ENCODE measurements around the gene TSPAN31. TPM values are rescaled to one million over a fixed set of nuclear protein-coding genes. Genes with fewer than 3 reads are reported as not detected.
A peak's percentile ranks its signal among the peaks of the same experiment; 100 is the strongest.

The TSPAN31 gene
- total RNA-seq, 2 donors from 2014 or later, result 21.7 to 27.8 TPM

DNA sequence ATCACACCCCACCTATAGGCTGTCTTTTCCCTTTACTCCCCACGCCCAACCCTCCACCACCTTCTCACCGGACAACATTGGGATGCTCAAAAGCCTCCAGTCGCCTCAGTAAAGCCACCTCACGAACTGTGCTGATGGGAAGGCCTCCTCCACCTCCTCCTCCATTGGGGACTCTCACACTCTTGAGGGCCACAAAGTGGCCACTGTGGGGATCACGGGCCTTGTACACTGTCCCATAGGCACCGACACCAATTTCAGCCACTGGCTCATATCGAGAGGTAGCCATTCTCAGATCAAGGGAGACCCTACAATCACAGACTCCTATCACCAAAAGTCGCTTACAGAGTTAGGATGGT, 6.6 kb downstream of the TSPAN31 start:
- Histone ChIP-seq H3K4me1 (ENCODE audit: control insufficient read depth, insufficient read depth, low read length) (peaks cover 5% of the 10 kb centered on the region), H3K9me3 (ENCODE audit: control insufficient read depth, low read length) (no peaks in the 10 kb centered on the region), H3K27me3 (ENCODE audit: control insufficient read depth, insufficient read depth, low read length, poor library complexity, severe bottlenecking) (peaks cover 20% of the 10 kb centered on the region), H3K36me3 (ENCODE audit: control insufficient read depth, insufficient read depth, low read length) (peaks cover 46% of the 10 kb centered on the region), H3K4me3 (ENCODE audit: low read length) (peak overlapping the region; percentile 98), H3K9ac (ENCODE audit: extremely low read depth, low read length, poor library complexity, severe bottlenecking) (peak overlapping the region; percentile 97), H3K27ac (ENCODE audit: low read depth, low read length) (no peak overlapping the region)
- Mint-ChIP-seq H3K27me3 (ENCODE audit: insufficient read depth) (peaks cover 26% of the 10 kb centered on the region), H3K27ac (peak overlapping the region; percentile 98), H3K4me1 (peaks cover 34% of the 10 kb centered on the region), H3K9me3 (no peaks in the 10 kb centered on the region), H3K36me3 (ENCODE audit: low read depth) (peaks cover 46% of the 10 kb centered on the region), H3K4me3 (peak overlapping the region; percentile 96)
- TF ChIP-seq, protein P1, sequence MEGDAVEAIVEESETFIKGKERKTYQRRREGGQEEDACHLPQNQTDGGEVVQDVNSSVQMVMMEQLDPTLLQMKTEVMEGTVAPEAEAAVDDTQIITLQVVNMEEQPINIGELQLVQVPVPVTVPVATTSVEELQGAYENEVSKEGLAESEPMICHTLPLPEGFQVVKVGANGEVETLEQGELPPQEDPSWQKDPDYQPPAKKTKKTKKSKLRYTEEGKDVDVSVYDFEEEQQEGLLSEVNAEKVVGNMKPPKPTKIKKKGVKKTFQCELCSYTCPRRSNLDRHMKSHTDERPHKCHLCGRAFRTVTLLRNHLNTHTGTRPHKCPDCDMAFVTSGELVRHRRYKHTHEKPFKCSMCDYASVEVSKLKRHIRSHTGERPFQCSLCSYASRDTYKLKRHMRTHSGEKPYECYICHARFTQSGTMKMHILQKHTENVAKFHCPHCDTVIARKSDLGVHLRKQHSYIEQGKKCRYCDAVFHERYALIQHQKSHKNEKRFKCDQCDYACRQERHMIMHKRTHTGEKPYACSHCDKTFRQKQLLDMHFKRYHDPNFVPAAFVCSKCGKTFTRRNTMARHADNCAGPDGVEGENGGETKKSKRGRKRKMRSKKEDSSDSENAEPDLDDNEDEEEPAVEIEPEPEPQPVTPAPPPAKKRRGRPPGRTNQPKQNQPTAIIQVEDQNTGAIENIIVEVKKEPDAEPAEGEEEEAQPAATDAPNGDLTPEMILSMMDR (conservative IDR thresholded peaks at IDR 0.05), result no peak
- DNase-seq, result no peak
- 13 to 20% methylated on average over 4 to 8 of the region's 8 CpGs for WGBS, 2 experiments (ENCODE audit: insufficient coverage in 1 of 2, insufficient read length in 1 of 2)

DNA sequence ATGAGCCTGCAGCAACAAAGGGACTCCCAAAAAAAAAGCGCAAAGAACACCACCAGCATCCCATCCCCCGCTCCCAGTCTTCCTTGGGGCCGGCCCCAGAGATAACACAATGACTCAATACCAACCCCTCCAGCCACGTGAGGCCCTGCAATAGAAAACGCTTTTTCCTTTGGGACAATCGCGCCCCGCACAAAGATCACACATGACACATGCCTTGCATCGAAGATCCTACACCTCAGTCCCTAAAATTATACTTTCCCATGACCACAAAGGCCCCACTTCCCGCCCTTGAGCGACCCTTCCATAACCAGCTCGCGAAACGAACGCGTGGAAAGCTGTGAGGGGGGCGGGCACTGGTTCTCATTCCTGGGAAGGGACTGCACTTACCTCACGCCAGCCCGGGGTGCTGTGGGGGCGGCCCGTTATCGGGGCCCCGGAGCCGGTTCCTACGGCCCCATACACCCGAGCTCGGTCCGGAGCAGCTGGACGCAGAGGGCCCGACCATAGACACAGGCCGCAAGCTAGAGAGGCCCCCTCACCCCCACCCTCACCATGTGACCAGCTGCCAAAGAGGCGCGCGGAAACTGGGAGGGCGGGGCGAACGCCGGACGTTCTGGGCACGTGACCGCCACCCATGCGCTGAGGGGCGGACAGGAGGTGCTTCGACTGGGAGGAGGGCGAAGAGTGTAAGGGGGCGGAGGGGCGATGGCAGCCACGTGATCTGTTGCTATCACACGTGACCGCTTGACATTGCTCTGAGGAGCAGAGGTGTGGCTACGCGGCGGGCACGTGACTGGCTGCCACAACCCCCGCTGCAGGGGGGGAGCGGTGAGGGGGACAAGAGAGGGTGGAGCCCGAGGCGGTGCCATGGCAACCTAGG, 7.2 kb downstream of the TSPAN31 start, which contains the start of gene CDK4:
TSS of gene CDK4 (minus strand) at position 523 of the 880 bp plus-strand sequence. CDS start 593 bp downstream, outside the sequence.
- Mint-ChIP-seq H3K9me3 (no peaks in the 10 kb centered on the region), H3K36me3 (ENCODE audit: low read depth) (peaks cover 42% of the 10 kb centered on the region)
- WGBS, 2 experiments (ENCODE audit: insufficient coverage in 1 of 2, insufficient read length in 1 of 2), result 0% methylated on average over 18 to 58 of the region's 58 CpGs

DNA sequence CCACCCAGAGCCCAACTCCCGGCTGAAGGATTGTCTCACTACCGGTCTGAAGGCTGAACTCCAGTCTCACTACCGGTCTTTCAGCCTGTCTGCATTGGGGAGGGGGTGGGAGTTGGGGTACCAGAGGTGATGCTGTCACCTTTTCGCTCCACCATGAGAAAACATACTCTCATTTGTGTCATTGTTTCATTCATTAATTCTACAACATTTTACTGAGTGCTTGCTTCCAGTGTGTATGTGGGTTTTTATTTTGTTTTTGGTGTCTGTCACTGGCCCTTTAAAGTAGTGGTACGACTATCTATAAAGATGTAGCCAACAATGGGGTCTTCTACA, 7.8 kb downstream of the TSPAN31 start:
- 1 to 17% methylated on average over 1 to 4 of the region's 5 CpGs for WGBS, 2 experiments (ENCODE audit: insufficient coverage in 1 of 2, insufficient read length in 1 of 2)
- H3K36me3 Mint-ChIP-seq (ENCODE audit: low read depth), result peaks cover 39% of the 10 kb centered on the region
- no peak overlapping the region for H3K27ac ChIP-seq (ENCODE audit: low read depth, low read length)

More for the DNA sequence above, 7.2 kb downstream of the TSPAN31 start, which contains the start of gene CDK4:
- peaks cover 5% of the 10 kb centered on the region for H3K4me1 ChIP-seq (ENCODE audit: control insufficient read depth, insufficient read depth, low read length)
- peak within 1 kb of the TSS; percentile 97 for H3K9ac ChIP-seq (ENCODE audit: extremely low read depth, low read length, poor library complexity, severe bottlenecking)
- peaks cover 27% of the 10 kb centered on the region for H3K27me3 ChIP-seq (ENCODE audit: control insufficient read depth, insufficient read depth, low read length, poor library complexity, severe bottlenecking)
- H3K27ac ChIP-seq (ENCODE audit: low read depth, low read length), result peak within 1 kb of the TSS; percentile 86
- H3K4me1 Mint-ChIP-seq, result peaks cover 37% of the 10 kb centered on the region
- H3K27me3 Mint-ChIP-seq (ENCODE audit: insufficient read depth), result peaks cover 32% of the 10 kb centered on the region
- DNase-seq, result peak; percentile 100
- H3K27ac Mint-ChIP-seq, result peak within 1 kb of the TSS; percentile 98
- H3K4me3 ChIP-seq (ENCODE audit: low read length), result peak within 1 kb of the TSS; percentile 98
- peak within 1 kb of the TSS; percentile 96 for H3K4me3 Mint-ChIP-seq
- H3K9me3 ChIP-seq (ENCODE audit: control insufficient read depth, low read length), result no peaks in the 10 kb centered on the region
- H3K36me3 ChIP-seq (ENCODE audit: control insufficient read depth, insufficient read depth, low read length), result peaks cover 40% of the 10 kb centered on the region
- TF ChIP-seq, protein P1 (conservative IDR thresholded peaks at IDR 0.05), result no peak

More for the DNA sequence above, 7.8 kb downstream of the TSPAN31 start:
- Histone ChIP-seq H3K9ac (ENCODE audit: extremely low read depth, low read length, poor library complexity, severe bottlenecking) (no peak overlapping the region), H3K4me1 (ENCODE audit: control insufficient read depth, insufficient read depth, low read length) (peaks cover 5% of the 10 kb centered on the region), H3K9me3 (ENCODE audit: control insufficient read depth, low read length) (no peaks in the 10 kb centered on the region), H3K4me3 (ENCODE audit: low read length) (peak overlapping the region; percentile 76), H3K36me3 (ENCODE audit: control insufficient read depth, insufficient read depth, low read length) (peaks cover 37% of the 10 kb centered on the region), H3K27me3 (ENCODE audit: control insufficient read depth, insufficient read depth, low read length, poor library complexity, severe bottlenecking) (peaks cover 33% of the 10 kb centered on the region)
- H3K4me1 Mint-ChIP-seq, result peaks cover 37% of the 10 kb centered on the region
- TF ChIP-seq, protein P1 (conservative IDR thresholded peaks at IDR 0.05), result no peak
- H3K4me3 Mint-ChIP-seq, result peak overlapping the region; percentile 96
- no peaks in the 10 kb centered on the region for H3K9me3 Mint-ChIP-seq
- peaks cover 36% of the 10 kb centered on the region for H3K27me3 Mint-ChIP-seq (ENCODE audit: insufficient read depth)
- DNase-seq, result no peak
- H3K27ac Mint-ChIP-seq, result peak overlapping the region; percentile 46

All from endodermal cell (in vitro differentiated cells).